B cell (primary cell): ENCODE data around the gene PRTFDC1.

ENCODE experiments used
- CTCF ChIP-seq: fragments of 200-600 bp; IDR thresholded peaks from one replicate; pipeline ENCODE4 v1.8.0; 2022; ENCODE audit warnings: antibody characterized with exemption, mild to moderate bottlenecking
- EZH2 ChIP-seq: IDR thresholded peaks from 2 replicates; pipeline ENCODE4 v1.6.1; 2012; ENCODE audit warnings: borderline replicate concordance, low read depth, mild to moderate bottlenecking, moderate library complexity, low read length; ENCODE audit not compliant: insufficient read depth, poor library complexity, severe bottlenecking

GRCh38 chr10:24898501-24898900, 53.9 kb downstream of the PRTFDC1 start:
- TF ChIP-seq CTCF (no peak), EZH2 (no peak)
